ENCODE measurements around the gene MRPS30. TPM values are rescaled to one million over a fixed set of nuclear protein-coding genes. Genes with fewer than 3 reads are reported as not detected.
A peak's percentile ranks its signal among the peaks of the same experiment; 100 is the strongest.

MRPS30 gene
- total RNA-seq, 2 experiments from 2014 or later = 64.3 to 85.8 TPM

DNA sequence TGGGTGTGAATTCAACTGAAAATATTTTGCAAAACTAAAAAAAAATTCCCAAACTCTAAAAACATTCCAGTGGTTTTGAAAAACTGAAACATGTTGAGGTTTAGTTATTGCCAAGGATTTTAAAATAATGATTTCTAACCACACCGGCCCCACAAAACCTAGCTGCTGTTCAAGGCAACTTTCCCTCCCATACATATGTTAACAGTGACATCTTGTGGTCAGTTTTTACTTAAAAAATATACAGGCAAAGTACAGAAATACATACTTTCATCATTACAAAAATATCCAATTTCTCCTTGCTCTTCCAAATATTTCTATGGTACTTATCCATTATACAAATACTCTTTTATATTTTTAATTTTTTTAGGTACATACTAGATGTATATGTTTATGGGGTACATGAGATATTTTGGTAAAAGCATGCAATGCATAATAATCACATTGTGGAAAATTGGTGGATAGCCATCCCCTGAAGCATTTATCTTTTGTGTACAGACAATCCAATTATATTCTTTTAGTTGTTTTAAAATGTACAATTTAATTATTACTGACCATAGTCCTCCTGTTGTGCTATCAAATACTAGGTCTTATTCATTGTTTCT is 34.4 kb upstream of the MRPS30 start:
- Histone ChIP-seq H3K79me2 (ENCODE audit: insufficient read depth, low read depth, low read length) (no peaks in the 10 kb centered on the region), H3K4me3 (ENCODE audit: low read depth, low read length, poor library complexity, severe bottlenecking) (no peak overlapping the region), H3K4me1 (ENCODE audit: insufficient read depth, low read length, poor library complexity, severe bottlenecking) (no peaks in the 10 kb centered on the region), H3K4me2 (ENCODE audit: low read length) (no peak overlapping the region), H3K36me3 (ENCODE audit: insufficient read depth, low read length) (no peaks in the 10 kb centered on the region), H2AFZ (ENCODE audit: low read length) (no peak overlapping the region), H3K9me3 (ENCODE audit: low read length) (no peaks in the 10 kb centered on the region), H3K27ac (ENCODE audit: low read depth, low read length, poor library complexity, severe bottlenecking) (no peak overlapping the region), H3K9me2 (ENCODE audit: insufficient read depth, low read length) (no peaks in the 10 kb centered on the region), H4K20me1 (ENCODE audit: insufficient read depth, low read length) (no peaks in the 10 kb centered on the region)
- DNase-seq (ENCODE audit: low spot score) = peak; percentile 42
- POLR2A ChIA-PET = no interaction called here
- CTCF ChIA-PET (ENCODE audit: unreplicated experiment) = no interaction called here
- intact Hi-C loops (cut with micrococcal nuclease; ENCODE audit: unreplicated experiment) = loop anchor here (2.0 to 10.0 kb wide), 2 partner anchors 238 to 1040 kb away; no protein-coding TSS in a partner anchor
- no peak for TF ChIP-seq EZH2phosphoT487 (IDR thresholded peaks at IDR 0.05; ENCODE audit: borderline replicate concordance, low read depth, low read length)
- TF ChIP-seq, protein P1, sequence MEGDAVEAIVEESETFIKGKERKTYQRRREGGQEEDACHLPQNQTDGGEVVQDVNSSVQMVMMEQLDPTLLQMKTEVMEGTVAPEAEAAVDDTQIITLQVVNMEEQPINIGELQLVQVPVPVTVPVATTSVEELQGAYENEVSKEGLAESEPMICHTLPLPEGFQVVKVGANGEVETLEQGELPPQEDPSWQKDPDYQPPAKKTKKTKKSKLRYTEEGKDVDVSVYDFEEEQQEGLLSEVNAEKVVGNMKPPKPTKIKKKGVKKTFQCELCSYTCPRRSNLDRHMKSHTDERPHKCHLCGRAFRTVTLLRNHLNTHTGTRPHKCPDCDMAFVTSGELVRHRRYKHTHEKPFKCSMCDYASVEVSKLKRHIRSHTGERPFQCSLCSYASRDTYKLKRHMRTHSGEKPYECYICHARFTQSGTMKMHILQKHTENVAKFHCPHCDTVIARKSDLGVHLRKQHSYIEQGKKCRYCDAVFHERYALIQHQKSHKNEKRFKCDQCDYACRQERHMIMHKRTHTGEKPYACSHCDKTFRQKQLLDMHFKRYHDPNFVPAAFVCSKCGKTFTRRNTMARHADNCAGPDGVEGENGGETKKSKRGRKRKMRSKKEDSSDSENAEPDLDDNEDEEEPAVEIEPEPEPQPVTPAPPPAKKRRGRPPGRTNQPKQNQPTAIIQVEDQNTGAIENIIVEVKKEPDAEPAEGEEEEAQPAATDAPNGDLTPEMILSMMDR (conservative IDR thresholded peaks at IDR 0.05; ENCODE audit: low read length) = peak; percentile 83
- BruUV-seq (replicated peaks) = no TSS peak

DNA sequence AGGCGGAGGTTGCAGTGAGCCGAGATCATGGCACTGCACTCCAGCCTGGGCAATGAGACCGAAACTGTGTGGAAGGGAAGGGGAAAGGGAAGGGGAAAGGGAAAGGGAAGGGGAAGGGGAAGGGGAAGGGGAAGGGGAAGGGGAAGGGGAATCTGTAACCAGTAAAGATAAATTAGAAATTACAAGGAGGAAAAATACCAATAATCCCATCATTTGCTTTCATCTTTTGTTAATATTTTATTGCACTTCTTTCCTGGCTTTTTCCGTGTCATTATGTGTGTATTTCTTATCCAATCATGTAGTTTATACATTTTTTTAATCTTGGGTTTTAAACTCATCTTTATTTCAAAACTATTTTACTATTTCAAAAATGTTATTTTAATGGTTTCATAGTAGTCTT is 29.6 kb upstream of the MRPS30 start:
- DNase-seq (ENCODE audit: low spot score) = no peak
- intact Hi-C loops (cut with micrococcal nuclease; ENCODE audit: unreplicated experiment) = loop anchor here (10.0 kb wide), 1 partner anchor 1044 kb away; no protein-coding TSS in a partner anchor
- Histone ChIP-seq H3K9me3 (ENCODE audit: low read length) (no peaks in the 10 kb centered on the region), H3K79me2 (ENCODE audit: insufficient read depth, low read depth, low read length) (no peaks in the 10 kb centered on the region), H3K4me1 (ENCODE audit: insufficient read depth, low read length, poor library complexity, severe bottlenecking) (no peaks in the 10 kb centered on the region), H3K9me2 (ENCODE audit: insufficient read depth, low read length) (no peaks in the 10 kb centered on the region), H3K36me3 (ENCODE audit: insufficient read depth, low read length) (no peaks in the 10 kb centered on the region), H3K4me2 (ENCODE audit: low read length) (no peak overlapping the region), H3K4me3 (ENCODE audit: low read depth, low read length, poor library complexity, severe bottlenecking) (no peak overlapping the region), H4K20me1 (ENCODE audit: insufficient read depth, low read length) (no peaks in the 10 kb centered on the region), H3K27ac (ENCODE audit: low read depth, low read length, poor library complexity, severe bottlenecking) (no peak overlapping the region), H2AFZ (ENCODE audit: low read length) (no peak overlapping the region)
- no TSS peak for BruUV-seq (replicated peaks)
- ChIA-PET CTCF (ENCODE audit: unreplicated experiment) (no interaction called here), POLR2A (no interaction called here)
- TF ChIP-seq, protein P1 (conservative IDR thresholded peaks at IDR 0.05; ENCODE audit: low read length) = no peak
- no peak for TF ChIP-seq EZH2phosphoT487 (IDR thresholded peaks at IDR 0.05; ENCODE audit: borderline replicate concordance, low read depth, low read length)

DNA sequence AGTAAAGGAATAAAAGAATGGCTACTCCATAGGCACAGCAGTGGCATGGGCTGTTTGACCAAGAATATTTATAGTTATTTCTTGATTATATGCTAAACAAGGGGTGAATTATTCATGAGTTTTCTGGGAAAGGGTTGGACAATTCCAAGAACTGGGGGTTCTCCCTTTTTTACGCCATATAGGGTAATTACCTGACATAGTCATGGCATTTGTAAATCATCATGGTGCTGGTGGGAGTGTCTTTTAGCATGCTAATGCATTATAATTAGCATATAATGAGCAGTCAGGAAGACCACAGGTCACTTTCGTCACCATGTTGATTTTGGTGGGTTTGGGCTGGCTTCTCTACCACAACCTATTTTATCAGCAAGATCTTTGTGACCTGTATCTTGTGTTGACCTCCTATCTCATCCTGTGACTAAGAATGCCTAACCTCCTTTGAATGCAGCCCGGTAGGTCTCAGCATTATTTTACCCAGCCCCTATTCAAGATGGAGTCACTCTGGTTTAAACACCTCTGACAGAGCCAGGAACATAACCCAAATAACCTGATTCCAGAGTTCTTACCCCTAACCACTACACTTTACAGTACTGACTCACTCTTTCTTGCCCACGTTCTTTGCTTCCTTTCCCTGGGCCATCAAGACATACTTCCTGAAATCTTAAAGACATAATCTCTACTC is 25.0 kb upstream of the MRPS30 start:
- Histone ChIP-seq H3K4me1 (ENCODE audit: insufficient read depth, low read length, poor library complexity, severe bottlenecking) (no peaks in the 10 kb centered on the region), H3K4me2 (ENCODE audit: low read length) (no peak overlapping the region), H3K9me3 (ENCODE audit: low read length) (peaks cover 19% of the 10 kb centered on the region; the same call in 1 of the 2 replicates), H4K20me1 (ENCODE audit: insufficient read depth, low read length) (no peaks in the 10 kb centered on the region), H3K36me3 (ENCODE audit: insufficient read depth, low read length) (no peaks in the 10 kb centered on the region), H3K27ac (ENCODE audit: low read depth, low read length, poor library complexity, severe bottlenecking) (no peak overlapping the region), H2AFZ (ENCODE audit: low read length) (no peak overlapping the region), H3K79me2 (ENCODE audit: insufficient read depth, low read depth, low read length) (no peaks in the 10 kb centered on the region), H3K9me2 (ENCODE audit: insufficient read depth, low read length) (no peaks in the 10 kb centered on the region), H3K4me3 (ENCODE audit: low read depth, low read length, poor library complexity, severe bottlenecking) (no peak overlapping the region)
- intact Hi-C loops (cut with micrococcal nuclease; ENCODE audit: unreplicated experiment) = no loop called here
- ChIA-PET CTCF (ENCODE audit: unreplicated experiment) (no interaction called here), POLR2A (interaction anchor here (0.7 to 1.0 kb wide), 2 partner anchors 18 to 21 kb away, joined by 3 read pairs; no protein-coding TSS in a partner anchor)
- TF ChIP-seq EZH2phosphoT487 (IDR thresholded peaks at IDR 0.05; ENCODE audit: borderline replicate concordance, low read depth, low read length) = no peak
- TF ChIP-seq, protein P1 (conservative IDR thresholded peaks at IDR 0.05; ENCODE audit: low read length) = no peak
- DNase-seq (ENCODE audit: low spot score) = no peak
- no TSS peak for BruUV-seq (replicated peaks)
